A549 treated with DMSO at 1 μM for 4 hours (cell line): ENCODE data around the gene PSD2. TPM values are rescaled to one million over a fixed set of nuclear protein-coding genes. Genes with fewer than 3 reads are reported as not detected.

Experiments
- total RNA-seq: library from RNA; stranded (reverse); fragments of 200-300 nt; extraction: Qiagen RNA extraction; gene quantifications from 5 replicates; pipeline ENCODE4 v1.2.3, GENCODE V29; 2022; ENCODE audit warnings: low read depth

The PSD2 gene
- 0.02 to 0.05 TPM (median 0.04 TPM) in 5 replicates for total RNA-seq

DNA sequence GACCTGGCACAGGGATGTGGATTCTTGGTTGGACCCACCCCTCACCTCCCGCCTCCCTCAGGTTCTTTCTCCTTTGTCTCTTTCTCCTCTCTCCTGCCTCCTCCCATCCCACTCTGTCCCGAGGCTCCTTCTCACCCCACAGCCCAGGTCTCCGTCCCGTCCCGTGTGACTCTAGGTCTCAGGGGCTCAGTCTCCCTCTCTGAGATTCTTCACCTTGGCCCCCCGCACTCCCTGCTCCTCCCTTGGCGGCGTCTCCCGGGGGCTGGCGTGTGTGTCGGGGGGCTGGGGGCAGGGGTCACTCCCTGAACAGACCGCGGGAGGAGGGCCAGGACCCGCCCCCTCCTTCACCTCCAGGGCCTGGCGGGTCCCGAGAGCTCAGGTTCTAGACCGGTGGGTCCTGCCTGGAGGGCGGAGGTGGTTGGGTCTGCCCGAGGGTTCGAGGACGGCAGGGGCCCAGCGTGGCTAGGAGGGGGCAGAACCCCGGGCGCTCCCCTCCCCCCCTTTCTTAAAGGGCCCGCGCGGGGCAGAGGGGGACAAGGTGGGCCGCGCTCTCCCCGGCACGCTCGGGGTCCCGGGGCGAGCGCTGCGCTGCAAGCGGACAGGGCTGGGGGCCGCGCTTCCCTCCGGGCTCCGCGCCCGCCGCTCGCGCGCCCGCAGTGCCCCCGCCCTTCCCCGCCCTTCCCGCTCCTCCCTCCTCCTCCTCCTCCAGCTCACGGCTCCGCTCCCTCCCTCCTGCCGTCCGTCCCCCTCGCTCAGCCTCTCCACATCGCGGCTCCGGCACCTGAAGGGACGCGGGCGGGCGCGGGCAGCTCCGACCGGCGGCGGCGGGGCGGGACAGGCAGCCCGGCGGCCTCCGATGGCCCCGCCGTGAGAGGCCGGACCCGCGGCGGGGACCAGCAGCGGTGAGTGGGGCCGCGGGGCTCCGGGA lies at the start of gene PSD2:
TSS of gene PSD2 (plus strand) at position 735 of the 928 bp plus-strand sequence. CDS start 13,633 bp downstream, outside the sequence.

Other genes starting within 250 kb of the PSD2 start
- gene UBE2D2, start 234.5 kb upstream of the PSD2 start, total RNA-seq: 118 to 176 TPM (median 164 TPM) in 5 replicates
- gene CXXC5, start 147.5 kb upstream of the PSD2 start, total RNA-seq: 20.6 to 27.2 TPM (median 24.8 TPM) in 5 replicates
- gene NRG2, start 247.5 kb downstream of the PSD2 start, total RNA-seq: 2.0 to 2.3 TPM (median 2.2 TPM) in 5 replicates